A549 (cell line): Measurements from ENCODE around the gene WHRN. TPM values are rescaled to one million over a fixed set of nuclear protein-coding genes. Genes with fewer than 3 reads are reported as not detected.
A peak's percentile ranks its signal among the peaks of the same experiment; 100 is the strongest.

ENCODE experiments used
- ATAC-seq, 2 experiments: fragments of 200-7000 bp in 1 of 2; fragments of >200 bp in 1 of 2; cut with Nextera tagmentation in 1 of 2; cut with Tn5 transposase in 1 of 2; 3 replicates each; pipeline versions ENCODE4 v1.8.0 to v1.9.1; 2018 to 2020; ENCODE audit warnings: mild to moderate bottlenecking in 1 of 2, moderate library complexity in 1 of 2
- CTCF ChIA-PET: fragments of 300-600 bp; sonication (Branson Sonifier 250); formaldehyde crosslinking; extraction: SDS; loops from one replicate; lab custom pipeline; 2021; ENCODE audit warnings: antibody characterized with exemption, inconsistent platforms; lab: Yijun Ruan, JAX
- POLR2A ChIA-PET: fragments of 350-600 bp; formaldehyde crosslinking; extraction: SDS; loops from one replicate; lab custom pipeline; 2021; ENCODE audit warnings: antibody characterized with exemption, inconsistent platforms; lab: Yijun Ruan, JAX
- DNase-seq, 2 experiments: peaks; one replicate each; pipeline versions ENCODE4 v3.0.0 to v3.0.0-alpha.2; 2011 to 2016; ENCODE audit warnings: low read depth in 1 of 2, low spot score in 1 of 2
- FAIRE-seq: peaks from 2 replicates; lab custom pipeline; 2011; peaks lifted over from hg19 to GRCh38; lab: Jason Lieb, UNC
- H3K27ac ChIP-seq, 2 experiments: fragments of >200 bp; sonication (Bioruptor Twin); formaldehyde crosslinking; 3 replicates each; pipeline ENCODE4 v1.5.1; 2016 to 2017
- H3K4me1 ChIP-seq: fragments of >200 bp; sonication (Bioruptor Twin); formaldehyde crosslinking; 3 replicates; pipeline ENCODE4 v1.6.1; 2016
- H3K4me2 ChIP-seq: fragments of >200 bp; sonication (Bioruptor Twin); formaldehyde crosslinking; 3 replicates; pipeline ENCODE4 v1.6.1; 2016
- H3K4me3 ChIP-seq: fragments of >200 bp; sonication (Bioruptor Twin); formaldehyde crosslinking; 3 replicates; pipeline ENCODE4 v1.5.1; 2016
- H3K9me3 ChIP-seq: fragments of >200 bp; sonication (Bioruptor Twin); formaldehyde crosslinking; 3 replicates; pipeline ENCODE4 v1.6.1; 2016
- CBX2 ChIP-seq: fragments of 200-600 bp; sonication (generic); IDR thresholded peaks from 2 replicates; pipeline ENCODE4 v1.6.1; 2016; ENCODE audit warnings: low read depth, mild to moderate bottlenecking, borderline replicate concordance
- CBX8 ChIP-seq: fragments of 200-600 bp; sonication (generic); IDR thresholded peaks from 2 replicates; pipeline ENCODE4 v1.6.1; 2016
- CTCF ChIP-seq: fragments of >200 bp; sonication (Bioruptor Twin); formaldehyde crosslinking; IDR thresholded peaks from 3 replicates; pipeline ENCODE4 v1.5.1; 2016
- EP300 ChIP-seq, 2 experiments: fragments of >200 bp; sonication (Bioruptor Twin); formaldehyde crosslinking; IDR thresholded peaks; 2 replicates in 1 of 2; 3 replicates in 1 of 2; pipeline ENCODE4 v1.6.1; 2016 to 2017
- FOSL2 ChIP-seq, 2 experiments: fragments of 450-650 bp in 1 of 2; fragments of >200 bp in 1 of 2; sonication (Bioruptor Twin) in 1 of 2; formaldehyde crosslinking; IDR thresholded peaks; 2 replicates each; pipeline versions ENCODE4 v1.5.0 to v1.6.1; 2016 to 2020; ENCODE audit warnings: mild to moderate bottlenecking in 1 of 2, moderate library complexity in 1 of 2
- HES2 ChIP-seq: fragments of >200 bp; sonication (Bioruptor Twin); formaldehyde crosslinking; IDR thresholded peaks from 2 replicates; pipeline ENCODE4 v1.6.1; 2016
- HEYL ChIP-seq: fragments of 250-450 bp; sonication (Bioruptor Pico); IDR thresholded peaks from 2 replicates; pipeline ENCODE4 v1.8.0; 2021; ENCODE audit warnings: mild to moderate bottlenecking, moderate library complexity
- KDM1A ChIP-seq: fragments of 200-600 bp; sonication (generic); IDR thresholded peaks from 2 replicates; pipeline ENCODE4 v1.6.1; 2016; ENCODE audit warnings: low read depth, mild to moderate bottlenecking
- KDM5A ChIP-seq: fragments of 200-600 bp; sonication (generic); IDR thresholded peaks from 2 replicates; pipeline ENCODE4 v1.6.1; 2016; ENCODE audit warnings: antibody characterized with exemption, mild to moderate bottlenecking
- MAFK ChIP-seq: fragments of 450-650 bp; IDR thresholded peaks from 2 replicates; pipeline ENCODE4 v1.6.1; 2014; ENCODE audit not compliant: partially characterized antibody
- MAZ ChIP-seq: fragments of 150-350 bp; IDR thresholded peaks from 2 replicates; pipeline ENCODE4 v1.6.1; 2014; ENCODE audit warnings: antibody characterized with exemption, low read depth, low read length, borderline replicate concordance
- POLR2A ChIP-seq: IDR thresholded peaks from 2 replicates; pipeline ENCODE4 v1.6.1; 2012; ENCODE audit warnings: mild to moderate bottlenecking, low read length
- POLR2AphosphoS2 ChIP-seq: conservative IDR thresholded peaks from 2 replicates; pipeline ENCODE4 v1.6.1; 2012; ENCODE audit warnings: low read length, improper control_type of control experiment, inconsistent platforms
- RAD21 ChIP-seq, 2 experiments: fragments of >200 bp in 1 of 2; sonication (Bioruptor Twin) in 1 of 2; formaldehyde crosslinking in 1 of 2; IDR thresholded peaks in 1 of 2; conservative IDR thresholded peaks in 1 of 2; 2 replicates in 1 of 2; 3 replicates in 1 of 2; pipeline ENCODE4 v1.6.1; 2012 to 2018; ENCODE audit warnings: inconsistent platforms in 1 of 2
- REST ChIP-seq: fragments of 200-600 bp; sonication (generic); IDR thresholded peaks from 2 replicates; pipeline ENCODE4 v1.6.1; 2016; ENCODE audit warnings: antibody characterized with exemption, mild to moderate bottlenecking, moderate library complexity
- SMC3 ChIP-seq: fragments of >200 bp; sonication (Bioruptor Twin); formaldehyde crosslinking; IDR thresholded peaks from 3 replicates; pipeline ENCODE4 v1.6.1; 2018; ENCODE audit warnings: inconsistent platforms
- TP53 ChIP-seq: fragments of 250-450 bp; sonication (Bioruptor Pico); IDR thresholded peaks from 2 replicates; pipeline ENCODE4 v1.5.0; 2021; ENCODE audit warnings: mild to moderate bottlenecking, moderate library complexity
- ZFP36 ChIP-seq: fragments of 450-650 bp; IDR thresholded peaks from 2 replicates; pipeline ENCODE4 v1.6.1; 2014; ENCODE audit warnings: borderline replicate concordance; ENCODE audit not compliant: partially characterized antibody
- ZSCAN20 ChIP-seq: fragments of 250-450 bp; sonication (Bioruptor Pico); IDR thresholded peaks from 2 replicates; pipeline ENCODE4 v1.8.0; 2022; ENCODE audit warnings: mild to moderate bottlenecking, moderate library complexity
- WGBS: methylation state at CpG from one replicate; pipeline ENCODE4 v1.1.6; 2017; ENCODE audit errors: missing lambda C conversion rate; 5-methylcytosine and 5-hydroxymethylcytosine counted together
- polyA plus RNA-seq, 4 experiments: library from polyadenylated mRNA; depleted of rRNA in 3 of 4; stranded (reverse); fragments of >200 nt; fragmentation: RNase III in 1 of 4; extraction: RNeasy Plus Mini Kit Qiagen cat#74134 plus additional on column Dnase treatment in 1 of 4; gene quantifications; 2 replicates in 3 of 4; 3 replicates in 1 of 4; pipeline ENCODE4 v1.2.3, GENCODE V29; 2011 to 2017

Gene WHRN
- polyA plus RNA-seq, 2 of the 4 experiments (the other 2 are of a cell fraction) = 1.2 to 3.2 TPM

GRCh38 chr9:114538241-114538640, 33.0 kb upstream of the WHRN start:
- FAIRE-seq (no peak), DNase-seq (peak in 1 of 2 experiments; percentile 70), ATAC-seq (peak; percentile 95 to 97)
- Histone ChIP-seq H3K9me3 (no peaks in the 10 kb centered on the region), H3K4me2 (no peak overlapping the region), H3K4me3 (no peak overlapping the region), H3K4me1 (no peaks in the 10 kb centered on the region), H3K27ac (no peak overlapping the region)
- TF ChIP-seq POLR2A (no peak), FOSL2 (IDR thresholded peaks at IDR 0.05) (no peak), FOSL2 (CRISPR knock-in tag; IDR thresholded peaks at IDR 0.05) (no peak), SMC3 (peak; percentile 23; the same call in 1 of the 3 replicates), RAD21 (conservative IDR thresholded peaks at IDR 0.05 in 1 of 2, IDR thresholded peaks at IDR 0.05 in 1 of 2) (peak; percentile 30 to 35; a peak in 3 of 5 replicates), CTCF (peak; percentile 27; the same call in 2 of the 3 replicates)
- POLR2A ChIA-PET = interaction anchor here (0.9 to 2.2 kb wide), 2 partner anchors 50 to 73 kb away, joined by 3 to 13 read pairs; partner anchors contain the start of genes ATP6V1G1 and TMEM268
- 26% methylated on average over 5 of the region's 5 CpGs for WGBS
- CTCF ChIA-PET = interaction anchor here (0.9 to 2.7 kb wide), 14 partner anchors 8 to 132 kb away, joined by 3 to 15 read pairs (median 5); partner anchors contain the start of gene ATP6V1G1

- DNase-seq (no peak), FAIRE-seq (no peak), ATAC-seq (no peak)
- 54% methylated on average over 6 of the region's 13 CpGs for WGBS
- ChIA-PET POLR2A (interaction anchor here (1.0 kb wide), 1 partner anchor 55 kb away, joined by 3 read pairs; the partner anchor contains the start of gene ATP6V1G1), CTCF (interaction anchor here (1.0 to 2.2 kb wide), 5 partner anchors 13 to 121 kb away, joined by 3 to 6 read pairs (median 4); no protein-coding TSS in a partner anchor)
- H3K4me3 ChIP-seq = no peak overlapping the region
- no peaks in the 10 kb centered on the region for H3K9me3 ChIP-seq
- peak overlapping the region; percentile 49; the same call in 2 of the 3 replicates for H3K4me2 ChIP-seq
- H3K4me1 ChIP-seq = no peaks in the 10 kb centered on the region
- 0 out of 6 replicates have a peak overlapping the region, but pooled peaks of 1 of the 2 experiments have one; percentile 23 for H3K27ac ChIP-seq
- TF ChIP-seq ZFP36 = no peak
- TF ChIP-seq EP300 (IDR thresholded peaks at IDR 0.05) = no peak
- no peak for TF ChIP-seq MAFK
- no peak for TF ChIP-seq HES2
- TF ChIP-seq HEYL = no peak
- TF ChIP-seq ZSCAN20 (CRISPR knock-in tag) = no peak
- no peak for TF ChIP-seq KDM5A
- no peak for TF ChIP-seq POLR2AphosphoS2
- no peak for TF ChIP-seq REST
- no peak for TF ChIP-seq CBX8
- TF ChIP-seq KDM1A = no peak
- TF ChIP-seq TP53 (CRISPR knock-in tag) = no peak
- no peak for TF ChIP-seq MAZ
- TF ChIP-seq CBX2 = no peak
Measured at GRCh38 chr9:114532561-114533237, 27.4 kb upstream of the WHRN start.
